ENCODE results near the gene GRIFIN. TPM values are rescaled to one million over a fixed set of nuclear protein-coding genes. Genes with fewer than 3 reads are reported as not detected.

GRIFIN gene
- total and polyA plus RNA-seq, 2 donors (not counting 1 experiment from before 2014, with no cell fraction given), result not detected

GRCh38 chr7:2478800-2479199 is 2.6 kb upstream of the GRIFIN start:
- H4K20me1 ChIP-seq (ENCODE audit: control insufficient read depth, extremely low read depth, insufficient read depth, low read length), result no peaks in the 10 kb centered on the region
- H3K79me2 ChIP-seq (ENCODE audit: control insufficient read depth, insufficient read depth, low read length), result no peaks in the 10 kb centered on the region
- no peak overlapping the region for H3K9ac ChIP-seq (ENCODE audit: insufficient read depth, low read length)
- no peak for DNase-seq (ENCODE audit: low read depth in 2 of 2)
- H3K36me3 ChIP-seq (ENCODE audit: control insufficient read depth, insufficient read depth, low read length), result no peaks in the 10 kb centered on the region
- TF ChIP-seq CTCF (conservative IDR thresholded peaks at IDR 0.05 in 1 of 2, IDR thresholded peaks at IDR 0.05 in 1 of 2; ENCODE audit: low read depth in 1 of 2, low read length in 2 of 2) (no peak), EZH2 (IDR thresholded peaks at IDR 0.05; ENCODE audit: low read length, missing control alignments) (no peak)
- peaks cover 10% of the 10 kb centered on the region for H3K4me1 ChIP-seq (ENCODE audit: control insufficient read depth, extremely low read depth, insufficient read depth, low read length)
- no peaks in the 10 kb centered on the region for H3K9me3 ChIP-seq (ENCODE audit: control insufficient read depth, insufficient read depth, low read depth, low read length)
- no peak overlapping the region for H3K4me3 ChIP-seq (replicated peaks in 1 of 4; ENCODE audit: control extremely low read depth in 1 of 4, insufficient read depth in 1 of 4, low read depth in 3 of 4, low read length in 4 of 4)
- no peak overlapping the region for H3K4me2 ChIP-seq (ENCODE audit: extremely low read depth, insufficient read depth, low read length)
- H3K27ac ChIP-seq (ENCODE audit: insufficient read depth, low read length), result no peak overlapping the region
- no peak overlapping the region for H2AFZ ChIP-seq (ENCODE audit: low read length)
- peaks cover 6% of the 10 kb centered on the region for H3K27me3 ChIP-seq (ENCODE audit: control insufficient read depth, insufficient read depth, low read length)

DNA sequence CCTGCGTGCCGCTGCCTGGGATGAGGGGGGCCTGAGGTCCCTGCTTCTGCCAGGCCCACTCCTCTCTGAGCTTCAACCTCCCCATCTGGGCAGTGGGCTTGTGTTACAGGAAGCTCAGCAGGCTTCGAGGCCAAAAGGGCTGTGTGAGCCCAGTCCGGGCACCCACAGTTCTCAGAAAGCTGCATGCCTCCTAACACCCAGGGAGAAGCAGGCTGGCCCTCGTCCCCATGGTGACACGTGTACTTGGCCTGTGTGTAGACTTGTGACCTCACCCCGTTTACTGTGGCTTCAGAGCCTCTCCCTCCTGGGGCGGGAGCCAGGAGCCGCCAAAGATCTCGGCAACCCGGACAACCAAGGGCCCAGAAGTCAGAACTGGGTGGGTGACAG is 2.2 kb upstream of the GRIFIN start:
- Histone ChIP-seq H2AFZ (ENCODE audit: low read length) (no peak overlapping the region), H3K79me2 (ENCODE audit: control insufficient read depth, insufficient read depth, low read length) (no peaks in the 10 kb centered on the region), H3K9ac (ENCODE audit: insufficient read depth, low read length) (no peak overlapping the region), H3K4me3 (replicated peaks in 1 of 4; ENCODE audit: control extremely low read depth in 1 of 4, insufficient read depth in 1 of 4, low read depth in 3 of 4, low read length in 4 of 4) (no peak overlapping the region), H3K36me3 (ENCODE audit: control insufficient read depth, insufficient read depth, low read length) (no peaks in the 10 kb centered on the region), H3K9me3 (ENCODE audit: control insufficient read depth, insufficient read depth, low read depth, low read length) (no peaks in the 10 kb centered on the region), H3K4me1 (ENCODE audit: control insufficient read depth, extremely low read depth, insufficient read depth, low read length) (peaks cover 10% of the 10 kb centered on the region), H4K20me1 (ENCODE audit: control insufficient read depth, extremely low read depth, insufficient read depth, low read length) (no peaks in the 10 kb centered on the region), H3K27ac (ENCODE audit: insufficient read depth, low read length) (no peak overlapping the region), H3K4me2 (ENCODE audit: extremely low read depth, insufficient read depth, low read length) (peak overlapping the region; percentile 5), H3K27me3 (ENCODE audit: control insufficient read depth, insufficient read depth, low read length) (peaks cover 6% of the 10 kb centered on the region)
- no peak for TF ChIP-seq CTCF (conservative IDR thresholded peaks at IDR 0.05 in 1 of 2, IDR thresholded peaks at IDR 0.05 in 1 of 2; ENCODE audit: low read depth in 1 of 2, low read length in 2 of 2)
- no peak for TF ChIP-seq EZH2 (IDR thresholded peaks at IDR 0.05; ENCODE audit: low read length, missing control alignments)
- peak; percentile 38 to 59 for DNase-seq (ENCODE audit: low read depth in 2 of 2)

DNA sequence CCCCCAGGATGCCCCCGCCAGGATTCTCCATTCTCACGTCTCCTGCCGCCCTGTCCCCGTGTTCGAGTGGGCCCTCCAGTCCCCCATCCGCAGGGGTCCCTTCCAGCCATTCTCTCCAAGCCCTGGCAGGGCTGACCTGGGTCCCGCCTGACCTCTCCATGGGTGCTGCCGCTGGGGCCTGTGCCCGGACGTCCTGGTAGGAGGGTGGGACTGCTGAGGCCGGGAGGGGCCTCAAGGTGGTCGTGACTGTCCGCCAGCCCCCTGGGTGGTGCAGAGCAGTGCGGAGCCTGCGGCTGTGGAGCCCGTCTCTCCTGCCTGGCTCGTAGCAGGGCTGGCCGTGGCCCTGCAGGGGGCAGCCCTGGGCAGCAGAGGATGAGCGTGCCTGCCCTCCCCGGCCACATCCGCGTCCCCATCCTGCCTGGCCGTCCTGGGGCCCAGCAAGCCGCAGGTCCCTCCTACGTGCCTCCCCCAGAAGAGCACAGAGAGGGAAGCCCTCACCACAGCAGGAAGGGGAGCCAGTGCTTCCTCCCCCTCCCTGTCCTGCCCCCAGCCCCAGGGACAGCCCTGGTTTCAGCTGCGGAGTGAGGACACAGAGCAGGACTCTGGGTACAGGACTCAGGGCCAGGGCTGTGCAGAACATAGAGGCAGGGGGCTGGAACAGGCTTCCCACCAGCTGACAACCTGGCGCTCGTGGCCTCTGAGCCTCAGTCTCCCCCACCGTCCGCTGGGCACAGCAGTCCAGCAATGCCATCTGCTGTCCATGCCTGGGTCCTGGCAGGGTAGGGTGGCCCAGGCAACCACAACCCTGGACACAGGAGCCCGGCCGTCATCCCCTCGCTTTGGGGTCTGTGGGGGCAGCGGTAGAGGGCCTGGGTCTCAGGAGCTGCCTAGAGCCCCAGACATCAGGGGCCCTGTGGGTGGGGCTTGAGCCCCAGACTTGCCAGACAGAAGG is 1.5 kb upstream of the GRIFIN start:
- Histone ChIP-seq H4K20me1 (ENCODE audit: control insufficient read depth, extremely low read depth, insufficient read depth, low read length) (no peaks in the 10 kb centered on the region), H2AFZ (ENCODE audit: low read length) (peak overlapping the region; percentile 41), H3K4me2 (ENCODE audit: extremely low read depth, insufficient read depth, low read length) (no peak overlapping the region), H3K79me2 (ENCODE audit: control insufficient read depth, insufficient read depth, low read length) (no peaks in the 10 kb centered on the region), H3K4me3 (replicated peaks in 1 of 4; ENCODE audit: control extremely low read depth in 1 of 4, insufficient read depth in 1 of 4, low read depth in 3 of 4, low read length in 4 of 4) (no peak overlapping the region), H3K27ac (ENCODE audit: insufficient read depth, low read length) (no peak overlapping the region), H3K4me1 (ENCODE audit: control insufficient read depth, extremely low read depth, insufficient read depth, low read length) (peaks cover 10% of the 10 kb centered on the region), H3K9me3 (ENCODE audit: control insufficient read depth, insufficient read depth, low read depth, low read length) (no peaks in the 10 kb centered on the region), H3K36me3 (ENCODE audit: control insufficient read depth, insufficient read depth, low read length) (no peaks in the 10 kb centered on the region), H3K27me3 (ENCODE audit: control insufficient read depth, insufficient read depth, low read length) (peaks cover 6% of the 10 kb centered on the region), H3K9ac (ENCODE audit: insufficient read depth, low read length) (no peak overlapping the region)
- TF ChIP-seq CTCF (conservative IDR thresholded peaks at IDR 0.05 in 1 of 2, IDR thresholded peaks at IDR 0.05 in 1 of 2; ENCODE audit: low read depth in 1 of 2, low read length in 2 of 2), result peak; percentile 52 to 80
- no peak for TF ChIP-seq EZH2 (IDR thresholded peaks at IDR 0.05; ENCODE audit: low read length, missing control alignments)
- DNase-seq (ENCODE audit: low read depth in 2 of 2), result peak; percentile 45 to 46

Data from fibroblast of lung (primary cell).